Adrenal gland (tissue), 12 donors: ENCODE measurements around the gene TOMM20. TPM values are rescaled to one million over a fixed set of nuclear protein-coding genes. Genes with fewer than 3 reads are reported as not detected.
"Not testable (repeated sequence)": the region's sequence is repeated elsewhere in the genome, so short reads cannot be mapped to it uniquely, and the experiment has no call there.

Source experiments
- DNase-seq, 7 donors: peaks; one replicate each; pipeline ENCODE4 v3.0.0-alpha.2; 2019 to 2020
- H3K27ac ChIP-seq, 5 donors: fragments of 200-600 bp; sonication (generic) in 4 of 5; 1 replicate in 3 of 5; 2 replicates in 2 of 5; pipeline versions ENCODE4 v1.5.1 to v1.8.0; 2016 to 2020; ENCODE audit warnings: mild to moderate bottlenecking in 1 of 5
- H3K27me3 ChIP-seq: fragments of 200-600 bp; 2 replicates; pipeline ENCODE4 v1.8.0; 2021
- H3K36me3 ChIP-seq, 2 donors: fragments of 200-600 bp; replicated peaks in 1 of 2; 1 replicate in 1 of 2; 2 replicates in 1 of 2; pipeline versions ENCODE4 v1.5.1 to v1.8.0; 2018 to 2022
- H3K4me1 ChIP-seq, 2 donors: fragments of 200-600 bp; replicated peaks in 1 of 2; 1 replicate in 1 of 2; 2 replicates in 1 of 2; pipeline versions ENCODE4 v1.5.1 to v1.8.0; 2018 to 2021
- H3K4me3 ChIP-seq, 4 donors: fragments of 200-600 bp; sonication (generic) in 3 of 4; one replicate each; pipeline ENCODE4 v1.5.1; 2016 to 2018
- H3K9me3 ChIP-seq, 3 donors: fragments of 200-600 bp; sonication (generic) in 1 of 3; replicated peaks in 1 of 3; 1 replicate in 2 of 3; 2 replicates in 1 of 3; pipeline versions ENCODE4 v1.5.1 to v1.8.0; 2016 to 2021
- POLR2A ChIP-seq, 2 donors: fragments of 450-650 bp; IDR thresholded peaks; one replicate each; pipeline ENCODE4 v1.6.1; 2017; ENCODE audit warnings: antibody characterized with exemption in 2 of 2, mild to moderate bottlenecking in 2 of 2, moderate library complexity in 1 of 2
- WGBS, 4 donors: extraction: QIAGEN DNeasy Blood & Tissue Kit in 2 of 4; methylation state at CpG; one replicate each; pipeline versions ENCODE4 v1.1.5 to v1.1.7; 2013 to 2017; 5-methylcytosine and 5-hydroxymethylcytosine counted together
- intact Hi-C, 2 donors: fragments of 100-400 bp; cut with DNase I; formaldehyde crosslinking; loops; one replicate each; pipeline versions ENCODE4 v1.14.1 to v1.15.0; 2022 to 2023
- polyA plus RNA-seq, 3 donors: library from polyadenylated mRNA; stranded (reverse); fragments of 200-250 nt in 2 of 3; fragments of 350-450 nt in 1 of 3; fragmentation: Illumina TruSeq in 1 of 3; extraction: RNeasy Lipid Tissue Mini Kit (QIAGEN cat#74804) in 1 of 3; gene quantifications; one replicate each; pipeline ENCODE4 v1.2.3, GENCODE V29; 2013 to 2014
- total RNA-seq, 9 donors: library from RNA; depleted of rRNA in 4 of 9; stranded (reverse); fragments of >200 nt in 4 of 9; fragments of 120-200 nt in 1 of 9; fragmentation: NEBNext Ultra II Directional in 1 of 9; extraction: Animal tissue kit (Norgen Biotek cat#: 25700) in 1 of 9; gene quantifications; one replicate each; pipeline versions ENCODE4 v1.1.0 to v1.2.4, GENCODE V29; 2013 to 2023
- TF ChIP-seq, protein P1 (sequence below), 6 experiments: fragments of 450-650 bp in 4 of 6; fragments of 200-600 bp in 2 of 6; sonication (generic) in 1 of 6; IDR thresholded peaks; 1 replicate in 5 of 6; 2 replicates in 1 of 6; pipeline versions ENCODE4 v1.5.1 to v1.8.0; 2016 to 2021; ENCODE audit warnings: antibody characterized with exemption in 6 of 6, mild to moderate bottlenecking in 2 of 6, moderate library complexity in 1 of 6
- donor health status: healthy with polysubstance abuse.
- donor health status: Bipolar disorder and iron deficiency.
- donor health status: DM: yes; HTN: yes; CAD: no.
- donor health status: DM: no; HTN: no; CAD: no.
- donor health status: DM: no; HTN: no; CAD: no.
- donor health status: DM: yes; HTN: yes; CAD: no.

Gene TOMM20
- total and polyA plus RNA-seq, 12 donors, result 61.7 to 144 (median 106) TPM

- DNase-seq, result peak in 5 of 7 donors; percentile 43 to 72 (median 45)
- TF ChIP-seq, protein P1, sequence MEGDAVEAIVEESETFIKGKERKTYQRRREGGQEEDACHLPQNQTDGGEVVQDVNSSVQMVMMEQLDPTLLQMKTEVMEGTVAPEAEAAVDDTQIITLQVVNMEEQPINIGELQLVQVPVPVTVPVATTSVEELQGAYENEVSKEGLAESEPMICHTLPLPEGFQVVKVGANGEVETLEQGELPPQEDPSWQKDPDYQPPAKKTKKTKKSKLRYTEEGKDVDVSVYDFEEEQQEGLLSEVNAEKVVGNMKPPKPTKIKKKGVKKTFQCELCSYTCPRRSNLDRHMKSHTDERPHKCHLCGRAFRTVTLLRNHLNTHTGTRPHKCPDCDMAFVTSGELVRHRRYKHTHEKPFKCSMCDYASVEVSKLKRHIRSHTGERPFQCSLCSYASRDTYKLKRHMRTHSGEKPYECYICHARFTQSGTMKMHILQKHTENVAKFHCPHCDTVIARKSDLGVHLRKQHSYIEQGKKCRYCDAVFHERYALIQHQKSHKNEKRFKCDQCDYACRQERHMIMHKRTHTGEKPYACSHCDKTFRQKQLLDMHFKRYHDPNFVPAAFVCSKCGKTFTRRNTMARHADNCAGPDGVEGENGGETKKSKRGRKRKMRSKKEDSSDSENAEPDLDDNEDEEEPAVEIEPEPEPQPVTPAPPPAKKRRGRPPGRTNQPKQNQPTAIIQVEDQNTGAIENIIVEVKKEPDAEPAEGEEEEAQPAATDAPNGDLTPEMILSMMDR (IDR thresholded peaks at IDR 0.05), result peak in 1 of 6 experiments; percentile 39
- TF ChIP-seq POLR2A (IDR thresholded peaks at IDR 0.05), result no peak
- peaks cover 0 to 10% of the 10 kb centered on the region in 2 donors for H3K4me1 ChIP-seq
- intact Hi-C loops, result loop anchor here (5.0 to 10.0 kb wide), 3 partner anchors 322 to 596 kb away; no protein-coding TSS in a partner anchor
- H3K27me3 ChIP-seq, result no peaks in the 10 kb centered on the region
- H3K27ac ChIP-seq, result peak overlapping the region in 2 of 5 donors; percentile 8 to 10
- WGBS, 4 donors, result 39 to 50% (median 44%) methylated on average over 22 to 27 of the region's 27 CpGs
- H3K9me3 ChIP-seq, result no peaks in the 10 kb centered on the region
- no peaks in the 10 kb centered on the region for H3K36me3 ChIP-seq
- peak overlapping the region in 1 of 4 donors; percentile 7 for H3K4me3 ChIP-seq
Measured at GRCh38 chr1:235093013-235093695, 35.5 kb downstream of the TOMM20 start.

DNA sequence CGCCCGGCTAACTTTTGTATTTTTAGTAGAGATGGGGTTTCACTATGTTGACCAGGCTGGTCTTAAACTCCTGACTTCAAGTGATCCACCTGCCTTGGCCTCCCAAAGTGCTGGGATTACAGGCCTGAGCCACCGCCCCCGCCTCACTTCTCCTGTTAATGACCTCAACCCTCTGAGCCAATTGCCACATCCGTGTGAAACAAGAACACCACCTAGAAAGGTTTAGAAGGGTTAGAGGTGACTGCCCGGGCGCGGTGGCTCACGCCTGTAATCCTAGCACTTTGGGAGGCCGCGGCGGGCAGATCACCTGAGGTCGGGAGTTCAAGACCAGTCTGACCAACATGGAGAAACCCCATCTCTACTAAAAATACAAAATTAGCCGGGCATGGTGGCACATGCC is 36.2 kb downstream of the TOMM20 start:
- WGBS, 4 donors, result 86 to 93% (median 90%) methylated on average over 13 to 14 of the region's 14 CpGs
- H3K4me1 ChIP-seq, result peaks cover 0 to 10% of the 10 kb centered on the region in 2 donors
- intact Hi-C loops, result loop anchor here (5.0 to 10.0 kb wide), 3 partner anchors 322 to 595 kb away; no protein-coding TSS in a partner anchor
- H3K36me3 ChIP-seq, H3K9me3 ChIP-seq, DNase-seq, H3K27ac ChIP-seq, H3K27me3 ChIP-seq, H3K4me3 ChIP-seq: not testable (repeated sequence)

DNA sequence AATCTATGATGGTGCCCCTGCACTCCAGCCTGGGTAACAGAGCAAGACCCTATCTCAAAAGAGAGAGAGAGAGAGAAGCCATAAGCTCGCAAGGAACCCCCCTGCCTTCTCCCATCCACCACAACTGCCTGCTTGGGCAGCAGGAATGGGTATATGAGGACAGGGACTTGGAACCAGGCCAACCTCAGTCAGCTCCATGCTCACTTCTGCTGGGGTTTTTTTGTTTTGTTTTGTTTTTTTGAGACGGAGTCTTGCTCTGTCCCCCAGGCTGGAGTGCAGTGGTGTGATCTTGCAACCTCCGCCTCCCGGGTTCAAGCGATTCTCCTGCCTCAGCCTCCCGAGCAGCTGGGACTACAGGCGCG is 36.6 kb downstream of the TOMM20 start:
- not testable (repeated sequence) for H3K27ac ChIP-seq, H3K9me3 ChIP-seq, H3K36me3 ChIP-seq, H3K27me3 ChIP-seq, H3K4me3 ChIP-seq
- WGBS, 4 donors, result 89 to 93% (median 91%) methylated on average over 8 of the region's 8 CpGs
- peaks cover 0 to 10% of the 10 kb centered on the region in 2 donors for H3K4me1 ChIP-seq
- DNase-seq, result peak in 1 of 7 donors; percentile 19
- intact Hi-C loops, result loop anchor here (5.0 to 10.0 kb wide), 3 partner anchors 323 to 595 kb away; no protein-coding TSS in a partner anchor

DNA sequence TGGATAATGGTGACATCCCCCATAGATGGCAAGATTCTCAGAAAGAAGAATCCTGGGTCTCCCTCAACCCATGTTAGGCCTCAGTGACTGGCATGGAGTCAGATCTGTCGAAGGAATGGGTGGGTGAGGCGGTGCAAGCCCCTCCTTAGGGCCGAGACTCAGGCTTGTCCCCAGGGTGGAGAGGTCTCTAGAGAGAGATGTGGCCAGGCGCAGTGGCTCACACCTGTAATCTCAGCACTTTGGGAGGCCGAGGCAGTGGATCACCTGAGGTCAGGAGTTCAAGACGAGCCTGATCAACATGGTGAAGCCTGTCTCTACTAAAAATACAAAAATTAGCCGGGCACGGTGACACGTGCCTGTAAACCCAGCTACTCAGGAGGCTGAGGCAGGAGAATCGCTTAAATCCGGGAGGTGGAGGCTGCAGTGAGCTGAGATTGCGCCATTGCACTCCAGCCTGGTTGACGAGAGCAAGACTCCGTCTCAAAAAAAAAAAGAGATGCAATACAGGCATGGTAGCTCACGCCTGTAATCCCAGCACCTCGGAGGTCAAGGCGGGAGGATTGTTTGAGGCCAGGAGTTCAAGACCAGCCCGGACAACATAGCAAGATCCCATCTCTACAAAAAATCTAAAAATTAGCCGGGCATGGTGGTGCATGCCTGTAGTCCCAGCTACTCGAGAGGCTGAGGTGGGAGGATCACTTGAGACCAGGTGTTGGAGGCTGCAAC is 37.2 kb downstream of the TOMM20 start:
- peaks cover 0 to 10% of the 10 kb centered on the region in 2 donors for H3K4me1 ChIP-seq
- DNase-seq, H3K27me3 ChIP-seq, H3K36me3 ChIP-seq, H3K9me3 ChIP-seq, H3K4me3 ChIP-seq, H3K27ac ChIP-seq: not testable (repeated sequence)
- intact Hi-C loops, result loop anchor here (5.0 to 10.0 kb wide), 3 partner anchors 323 to 594 kb away; no protein-coding TSS in a partner anchor
- WGBS, 4 donors, result 85 to 89% (median 88%) methylated on average over 19 to 20 of the region's 20 CpGs

DNA sequence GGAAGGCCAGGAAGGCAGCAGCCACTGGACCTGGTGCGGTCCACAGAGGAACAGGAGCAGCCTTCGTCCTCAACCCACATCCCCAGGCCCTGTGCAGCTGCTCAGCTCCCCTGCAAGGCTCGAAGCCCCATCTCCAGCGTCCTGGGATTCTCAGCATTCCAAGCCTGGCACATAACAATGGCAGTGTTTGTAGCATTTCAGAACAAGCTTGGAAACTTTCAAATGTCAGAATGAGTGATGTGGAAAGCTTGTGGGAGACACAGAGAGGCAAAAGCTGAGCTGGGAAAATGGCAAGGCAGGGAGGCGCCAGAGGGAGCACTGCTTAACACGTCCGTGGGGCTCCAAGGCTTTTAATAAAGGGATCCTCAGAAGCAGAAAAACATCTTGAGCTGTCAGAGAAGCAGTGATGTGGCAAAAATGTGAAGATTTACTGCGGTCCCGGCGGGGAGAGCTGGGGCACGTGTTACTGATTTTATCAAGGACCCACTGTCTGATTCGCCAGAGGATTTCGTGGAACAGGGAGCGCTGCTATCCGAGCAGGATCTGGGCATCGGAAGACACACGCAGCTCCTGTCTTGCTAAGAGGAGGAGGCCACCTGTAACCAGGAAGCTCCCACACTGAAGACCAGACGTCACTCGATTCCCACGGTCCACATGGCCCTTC is 38.1 kb downstream of the TOMM20 start:
- intact Hi-C loops, result loop anchor here (5.0 to 10.0 kb wide), 3 partner anchors 324 to 593 kb away; no protein-coding TSS in a partner anchor
- Histone ChIP-seq H3K27ac (no peak overlapping the region), H3K9me3 (no peaks in the 10 kb centered on the region), H3K27me3 (no peaks in the 10 kb centered on the region), H3K4me3 (no peak overlapping the region), H3K36me3 (no peaks in the 10 kb centered on the region), H3K4me1 (peaks cover 0 to 10% of the 10 kb centered on the region in 2 donors)
- no peak for TF ChIP-seq POLR2A (IDR thresholded peaks at IDR 0.05)
- TF ChIP-seq, protein P1 (IDR thresholded peaks at IDR 0.05), result no peak
- 67 to 79% (median 75%) methylated on average over 18 to 20 of the region's 20 CpGs for WGBS, 4 donors
- DNase-seq, result no peak
